HEK293T (cell line): ENCODE measurements around the gene FGF3.

Source experiments
- ARNT ChIP-seq: fragments of 450-650 bp; IDR thresholded peaks from 2 replicates; pipeline ENCODE4 v1.6.1; 2017; ENCODE audit warnings: mild to moderate bottlenecking
- BHLHE40 ChIP-seq: fragments of 450-650 bp; IDR thresholded peaks from 2 replicates; pipeline ENCODE4 v1.6.1; 2016; ENCODE audit warnings: mild to moderate bottlenecking, moderate library complexity, borderline replicate concordance
- ELF4 ChIP-seq: fragments of 450-650 bp; IDR thresholded peaks from 2 replicates; pipeline ENCODE4 v1.6.1; 2017; ENCODE audit warnings: antibody characterized with exemption
- FOXA1 ChIP-seq: fragments of 450-650 bp; IDR thresholded peaks from 2 replicates; pipeline ENCODE4 v1.6.1; 2016; ENCODE audit warnings: mild to moderate bottlenecking
- FOXK2 ChIP-seq: fragments of 450-650 bp; IDR thresholded peaks from 2 replicates; pipeline ENCODE4 v1.6.1; 2016; ENCODE audit warnings: mild to moderate bottlenecking
- FOXM1 ChIP-seq: fragments of 450-650 bp; IDR thresholded peaks from 2 replicates; pipeline ENCODE4 v1.6.1; 2017; ENCODE audit warnings: mild to moderate bottlenecking, borderline replicate concordance
- L3MBTL2 ChIP-seq: fragments of 450-650 bp; conservative IDR thresholded peaks from 2 replicates; pipeline ENCODE4 v1.6.1; 2016; ENCODE audit warnings: mild to moderate bottlenecking
- LEF1 ChIP-seq: fragments of 450-650 bp; IDR thresholded peaks from 2 replicates; pipeline ENCODE4 v1.6.1; 2017; ENCODE audit warnings: mild to moderate bottlenecking, borderline replicate concordance
- NFRKB ChIP-seq: fragments of 450-650 bp; IDR thresholded peaks from 2 replicates; pipeline ENCODE4 v1.6.1; 2016; ENCODE audit warnings: mild to moderate bottlenecking, moderate library complexity
- SP1 ChIP-seq: fragments of 450-650 bp; IDR thresholded peaks from 2 replicates; pipeline ENCODE4 v1.6.1; 2017
- SUZ12 ChIP-seq: fragments of 450-650 bp; IDR thresholded peaks from 2 replicates; pipeline ENCODE4 v1.6.1; 2016; ENCODE audit warnings: mild to moderate bottlenecking
- TARDBP ChIP-seq: fragments of 450-650 bp; IDR thresholded peaks from 2 replicates; pipeline ENCODE4 v1.6.1; 2016
- ZNF384 ChIP-seq: fragments of 450-650 bp; IDR thresholded peaks from 2 replicates; pipeline ENCODE4 v1.6.1; 2016

DNA sequence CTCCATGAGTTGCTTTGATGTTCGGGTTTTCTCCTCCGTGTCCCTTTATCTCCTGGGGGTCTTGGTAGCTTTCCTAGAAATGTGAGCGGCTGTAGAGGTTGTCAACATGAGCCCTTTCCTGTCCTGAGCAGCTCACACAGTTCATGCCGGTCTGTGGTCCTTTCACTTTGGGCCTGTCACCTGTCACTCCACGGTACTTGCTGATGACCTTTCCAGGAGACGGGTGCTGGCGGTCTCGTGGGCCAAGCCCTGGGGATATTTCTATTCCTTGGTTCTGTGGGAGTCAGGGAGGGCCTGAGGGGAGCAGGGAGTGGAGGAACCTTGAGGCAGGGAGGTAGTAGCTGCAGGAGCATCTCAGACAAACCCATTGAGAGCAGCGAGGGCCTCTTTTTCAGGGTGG, 23.2 kb downstream of the FGF3 start:
- no peak for TF ChIP-seq SP1
- TF ChIP-seq TARDBP = no peak
- no peak for TF ChIP-seq FOXM1
- TF ChIP-seq ZNF384 = no peak
- no peak for TF ChIP-seq BHLHE40
- no peak for TF ChIP-seq SUZ12
- no peak for TF ChIP-seq ELF4
- no peak for TF ChIP-seq L3MBTL2
- no peak for TF ChIP-seq NFRKB
- TF ChIP-seq FOXA1 = no peak
- no peak for TF ChIP-seq FOXK2
- no peak for TF ChIP-seq LEF1
- no peak for TF ChIP-seq ARNT
